Omental fat pad (tissue), 4 donors: Measurements from ENCODE around the gene PROK1. TPM values are rescaled to one million over a fixed set of nuclear protein-coding genes. Genes with fewer than 3 reads are reported as not detected.

Experiments used
- ATAC-seq: fragments of 150-250 bp; one replicate; pipeline ENCODE4 v1.9.1; 2016; ENCODE audit warnings: mild to moderate bottlenecking, moderate library complexity; ENCODE audit not compliant: low FRiP score
- DNase-seq: peaks from one replicate; pipeline ENCODE4 v3.0.0-alpha.2; 2019; ENCODE audit warnings: low spot score
- total RNA-seq, 4 donors: library from RNA; depleted of rRNA; stranded (reverse); fragments of >200 nt; gene quantifications; one replicate each; pipeline ENCODE4 v1.1.0, GENCODE V29; 2016
- TF ChIP-seq, protein P1 (sequence below), 3 donors: fragments of 450-650 bp; IDR thresholded peaks; one replicate each; pipeline ENCODE4 v1.5.1; 2016 to 2017; ENCODE audit warnings: antibody characterized with exemption in 3 of 3, mild to moderate bottlenecking in 3 of 3, moderate library complexity in 2 of 3

The PROK1 gene
- total RNA-seq, 4 donors from 2014 or later, result 0.50 to 74.1 (median 2.6) TPM

DNA sequence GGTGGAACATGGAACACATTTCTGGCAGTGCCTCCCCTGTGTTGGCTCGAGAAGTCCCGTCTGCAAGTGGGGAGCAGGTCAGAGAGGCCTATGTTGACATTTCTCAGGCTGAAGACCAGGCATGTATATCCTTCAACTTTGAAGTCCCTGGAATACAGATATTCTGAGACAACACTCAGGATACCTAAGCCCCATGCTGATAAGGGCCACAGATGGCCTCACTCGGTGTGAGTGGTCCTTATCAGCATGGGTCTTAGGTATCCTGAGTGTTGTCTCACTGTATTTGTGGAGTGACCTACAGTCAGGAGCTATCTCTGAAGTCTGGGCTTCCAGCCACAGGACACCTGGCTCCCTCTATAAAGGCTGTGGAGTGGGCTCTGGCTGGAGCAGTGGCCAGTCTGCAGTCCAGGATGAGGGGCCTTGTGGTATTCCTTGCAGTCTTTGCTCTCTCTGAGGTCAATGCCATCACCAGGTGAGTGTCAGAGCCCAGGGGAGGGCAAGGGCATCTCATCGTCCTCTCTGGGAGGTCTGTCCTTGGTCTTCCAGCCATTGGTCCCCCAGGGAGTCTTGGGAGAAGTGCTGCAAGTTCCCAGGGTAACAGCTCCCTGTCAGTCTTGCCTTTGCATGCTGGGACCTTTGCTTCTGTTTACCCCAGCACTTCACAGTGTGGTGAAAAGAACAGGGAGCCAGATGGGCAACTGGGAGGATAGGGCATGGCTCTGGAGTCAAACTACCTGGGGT, 29.6 kb downstream of the PROK1 start:
- TF ChIP-seq, protein P1, sequence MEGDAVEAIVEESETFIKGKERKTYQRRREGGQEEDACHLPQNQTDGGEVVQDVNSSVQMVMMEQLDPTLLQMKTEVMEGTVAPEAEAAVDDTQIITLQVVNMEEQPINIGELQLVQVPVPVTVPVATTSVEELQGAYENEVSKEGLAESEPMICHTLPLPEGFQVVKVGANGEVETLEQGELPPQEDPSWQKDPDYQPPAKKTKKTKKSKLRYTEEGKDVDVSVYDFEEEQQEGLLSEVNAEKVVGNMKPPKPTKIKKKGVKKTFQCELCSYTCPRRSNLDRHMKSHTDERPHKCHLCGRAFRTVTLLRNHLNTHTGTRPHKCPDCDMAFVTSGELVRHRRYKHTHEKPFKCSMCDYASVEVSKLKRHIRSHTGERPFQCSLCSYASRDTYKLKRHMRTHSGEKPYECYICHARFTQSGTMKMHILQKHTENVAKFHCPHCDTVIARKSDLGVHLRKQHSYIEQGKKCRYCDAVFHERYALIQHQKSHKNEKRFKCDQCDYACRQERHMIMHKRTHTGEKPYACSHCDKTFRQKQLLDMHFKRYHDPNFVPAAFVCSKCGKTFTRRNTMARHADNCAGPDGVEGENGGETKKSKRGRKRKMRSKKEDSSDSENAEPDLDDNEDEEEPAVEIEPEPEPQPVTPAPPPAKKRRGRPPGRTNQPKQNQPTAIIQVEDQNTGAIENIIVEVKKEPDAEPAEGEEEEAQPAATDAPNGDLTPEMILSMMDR (IDR thresholded peaks at IDR 0.05), result no peak
- DNase-seq (no peak), ATAC-seq (no peak)

DNA sequence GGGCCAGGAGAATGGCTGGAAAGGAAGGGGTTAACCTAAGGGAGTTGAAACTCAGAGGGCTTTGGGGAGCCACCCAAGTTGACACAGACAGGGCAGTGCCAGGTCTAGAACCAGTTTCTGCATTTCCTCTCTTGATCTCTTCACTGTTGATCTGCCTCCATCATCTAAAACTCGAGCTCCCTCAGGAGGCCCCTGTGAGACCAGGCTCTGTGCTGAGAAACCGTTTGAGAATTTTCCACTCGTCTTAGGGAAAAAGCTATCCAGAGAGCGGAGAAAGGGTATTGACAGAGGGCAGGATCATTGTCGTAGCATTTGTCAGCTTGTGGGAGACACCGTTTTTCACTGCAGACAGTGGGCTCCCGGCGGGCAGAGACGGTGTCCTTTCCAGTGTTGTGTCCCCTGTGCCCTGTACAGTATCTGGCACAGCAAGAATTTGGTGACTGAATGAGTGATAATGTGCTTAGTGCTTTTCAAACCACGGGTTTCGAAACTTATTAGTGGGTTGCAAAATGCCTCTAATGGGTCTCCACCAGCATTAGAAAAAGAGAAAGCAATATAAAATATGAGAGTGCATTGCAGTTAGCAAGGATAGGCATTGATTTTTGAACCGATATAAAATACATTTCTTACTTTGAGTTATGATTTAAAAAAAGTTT, 31.1 kb downstream of the PROK1 start:
- no peak for DNase-seq
- no peak for ATAC-seq
- TF ChIP-seq, protein P1 (IDR thresholded peaks at IDR 0.05), result no peak

DNA sequence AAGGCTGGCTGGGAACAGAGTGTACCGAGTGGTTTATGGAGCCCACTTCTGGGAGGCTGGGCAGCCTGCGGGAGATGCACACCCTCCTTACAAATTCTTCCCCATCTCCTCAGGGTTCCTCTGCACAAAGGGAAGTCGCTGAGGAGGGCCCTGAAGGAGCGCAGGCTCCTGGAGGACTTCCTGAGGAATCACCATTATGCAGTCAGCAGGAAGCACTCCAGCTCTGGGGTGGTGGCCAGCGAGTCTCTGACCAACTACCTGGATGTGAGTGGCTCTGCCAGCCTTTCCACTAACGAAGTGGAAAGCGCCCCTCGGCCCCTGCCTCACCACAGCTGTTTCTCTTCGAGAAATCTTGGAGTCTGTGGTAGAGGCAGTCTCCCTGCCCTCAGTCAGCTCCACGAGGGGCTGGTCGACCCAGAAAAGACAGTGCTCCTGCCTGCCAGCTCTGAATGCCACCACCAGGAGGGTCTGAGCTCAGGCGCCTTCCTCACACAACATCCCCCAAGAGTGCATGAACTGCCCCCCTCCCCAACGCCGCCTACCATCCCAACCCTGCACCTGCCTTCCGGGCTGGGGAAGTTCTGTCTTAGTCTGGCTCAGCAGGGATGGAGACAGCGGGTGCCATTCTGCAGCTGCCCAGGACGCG, 31.8 kb downstream of the PROK1 start:
- TF ChIP-seq, protein P1 (IDR thresholded peaks at IDR 0.05), result no peak
- no peak for ATAC-seq
- no peak for DNase-seq

DNA sequence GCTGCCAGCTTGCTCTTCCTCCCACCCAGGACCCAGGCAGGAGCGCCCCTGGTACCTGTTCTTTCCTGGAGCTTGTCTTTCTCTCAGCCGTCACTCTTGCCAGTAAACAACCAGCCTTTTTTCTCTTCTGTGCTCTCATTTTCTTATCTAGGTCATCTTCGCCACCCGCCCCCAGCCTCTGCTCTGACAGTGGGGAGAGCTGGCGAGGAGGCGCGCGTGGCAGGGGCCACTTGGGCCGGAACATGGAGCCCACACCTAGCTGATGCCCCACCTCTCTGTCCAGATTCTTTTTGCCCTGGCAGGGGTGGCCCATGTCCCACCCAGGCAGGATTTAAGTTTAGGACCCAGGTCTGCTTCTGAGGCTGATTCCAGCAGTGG, 32.3 kb downstream of the PROK1 start:
- no peak for ATAC-seq
- TF ChIP-seq, protein P1 (IDR thresholded peaks at IDR 0.05), result no peak

DNA sequence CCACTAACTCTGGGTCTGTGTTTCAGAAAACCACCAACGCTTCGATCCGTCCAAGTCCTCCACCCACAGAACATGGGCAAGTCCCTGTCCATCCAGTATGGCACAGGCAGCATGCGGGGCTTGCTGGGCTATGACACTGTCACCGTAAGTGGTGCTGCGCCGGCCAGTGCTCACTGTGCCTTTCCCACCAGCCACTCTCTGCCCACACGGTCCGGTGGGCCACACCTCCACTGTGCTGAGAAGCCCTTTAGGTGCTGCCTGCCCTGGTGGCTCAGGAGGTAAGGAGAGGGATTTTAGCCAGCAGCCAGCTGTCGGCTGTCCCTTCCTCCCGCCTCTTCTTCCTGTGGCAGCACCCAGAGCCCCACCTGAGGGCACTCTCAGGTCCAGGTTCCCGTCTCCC, 33.9 kb downstream of the PROK1 start:
- DNase-seq (no peak), ATAC-seq (no peak)
- TF ChIP-seq, protein P1 (IDR thresholded peaks at IDR 0.05), result no peak

More for the DNA sequence above, 32.3 kb downstream of the PROK1 start:
- no peak for DNase-seq

DNA sequence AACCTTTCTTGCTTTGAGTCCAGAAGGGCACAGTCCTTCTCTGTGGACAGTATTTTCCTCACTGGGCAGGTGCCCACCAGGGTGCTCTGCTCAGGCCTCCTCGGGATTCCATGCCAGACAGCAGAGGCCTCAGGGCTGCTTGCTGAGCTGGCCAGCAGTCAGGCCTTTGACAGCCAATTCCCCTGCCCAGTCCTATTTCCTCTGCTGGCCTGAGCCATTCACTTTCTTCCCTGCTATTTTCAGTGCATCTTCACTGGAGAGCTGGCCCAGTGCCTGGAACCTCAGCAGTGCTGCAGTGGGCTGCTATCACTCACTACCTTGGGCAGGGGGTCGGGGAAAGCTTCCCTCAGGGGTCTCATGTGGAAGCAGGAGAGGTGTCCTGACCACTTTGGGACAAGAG, 34.8 kb downstream of the PROK1 start:
- no peak for DNase-seq
- TF ChIP-seq, protein P1 (IDR thresholded peaks at IDR 0.05), result no peak
- ATAC-seq, result no peak
